Measurements from ENCODE around the gene TIMP3. TPM values are rescaled to one million over a fixed set of nuclear protein-coding genes. Genes with fewer than 3 reads are reported as not detected.

Gene TIMP3
- total RNA-seq, 4 donors from 2014 or later, result 561 to 1,580 (median 897) TPM

DNA sequence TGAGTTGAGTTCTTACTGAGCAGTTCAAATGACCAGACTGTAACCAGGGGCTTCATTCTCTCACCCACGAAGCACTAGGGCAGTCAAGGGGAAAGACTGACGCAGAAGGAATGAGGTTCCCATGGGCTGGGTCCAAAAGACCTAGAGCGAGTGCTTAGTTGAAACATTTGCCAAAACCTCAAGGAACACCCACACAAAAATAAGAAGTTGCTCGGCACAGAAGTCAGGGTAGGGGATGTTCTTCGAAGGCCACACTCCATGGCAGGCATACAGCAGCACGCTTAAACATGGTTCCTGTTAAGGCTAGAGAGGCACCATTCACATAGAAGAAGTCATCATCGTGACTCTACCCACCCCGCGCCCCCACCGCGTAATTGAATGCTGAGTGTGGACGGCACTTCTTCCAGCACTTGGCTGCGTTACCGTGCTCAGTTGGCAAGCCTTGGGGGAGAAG is 52.9 kb downstream of the TIMP3 start:
- ATAC-seq (ENCODE audit: low FRiP score), result no peak
- TF ChIP-seq, protein P1, sequence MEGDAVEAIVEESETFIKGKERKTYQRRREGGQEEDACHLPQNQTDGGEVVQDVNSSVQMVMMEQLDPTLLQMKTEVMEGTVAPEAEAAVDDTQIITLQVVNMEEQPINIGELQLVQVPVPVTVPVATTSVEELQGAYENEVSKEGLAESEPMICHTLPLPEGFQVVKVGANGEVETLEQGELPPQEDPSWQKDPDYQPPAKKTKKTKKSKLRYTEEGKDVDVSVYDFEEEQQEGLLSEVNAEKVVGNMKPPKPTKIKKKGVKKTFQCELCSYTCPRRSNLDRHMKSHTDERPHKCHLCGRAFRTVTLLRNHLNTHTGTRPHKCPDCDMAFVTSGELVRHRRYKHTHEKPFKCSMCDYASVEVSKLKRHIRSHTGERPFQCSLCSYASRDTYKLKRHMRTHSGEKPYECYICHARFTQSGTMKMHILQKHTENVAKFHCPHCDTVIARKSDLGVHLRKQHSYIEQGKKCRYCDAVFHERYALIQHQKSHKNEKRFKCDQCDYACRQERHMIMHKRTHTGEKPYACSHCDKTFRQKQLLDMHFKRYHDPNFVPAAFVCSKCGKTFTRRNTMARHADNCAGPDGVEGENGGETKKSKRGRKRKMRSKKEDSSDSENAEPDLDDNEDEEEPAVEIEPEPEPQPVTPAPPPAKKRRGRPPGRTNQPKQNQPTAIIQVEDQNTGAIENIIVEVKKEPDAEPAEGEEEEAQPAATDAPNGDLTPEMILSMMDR (IDR thresholded peaks at IDR 0.05), result no peak

DNA sequence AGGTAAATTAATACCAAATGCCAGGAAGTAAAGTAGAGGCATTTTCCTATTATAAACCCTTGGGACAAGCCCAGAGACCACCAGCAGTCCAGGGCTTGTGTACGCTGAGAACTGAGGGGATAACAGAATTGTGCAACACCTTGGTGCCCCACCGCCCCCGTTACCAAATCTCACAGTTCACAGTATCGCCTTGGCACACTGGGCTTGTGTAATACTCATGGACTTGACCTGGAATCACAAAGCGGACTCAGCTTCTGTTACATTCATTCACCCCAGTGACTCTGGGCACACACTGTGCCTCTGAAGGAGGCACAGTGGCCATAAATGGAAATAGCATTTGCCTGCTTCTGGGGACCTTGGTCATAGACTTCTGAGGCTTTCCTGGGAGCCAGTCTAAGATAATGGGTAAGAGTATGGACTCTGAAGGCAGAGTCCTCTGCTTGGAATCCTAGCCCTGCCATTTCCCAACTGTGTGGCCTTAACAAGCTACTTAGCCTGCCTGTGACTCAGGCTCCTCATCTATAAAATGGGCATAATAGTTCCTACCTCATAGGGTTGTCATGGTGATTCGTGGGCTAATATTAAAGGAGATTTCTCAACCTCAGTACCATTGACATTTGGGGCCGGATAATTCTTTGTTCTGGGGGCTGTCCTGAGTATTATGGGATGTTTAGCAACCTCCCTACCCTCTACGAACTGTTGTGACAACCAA is 53.7 kb downstream of the TIMP3 start:
- TF ChIP-seq, protein P1 (IDR thresholded peaks at IDR 0.05), result no peak
- ATAC-seq (ENCODE audit: low FRiP score) (no peak), DNase-seq (ENCODE audit: low spot score) (no peak)

More for the DNA sequence above, 52.9 kb downstream of the TIMP3 start:
- no peak for DNase-seq (ENCODE audit: low spot score)

DNA sequence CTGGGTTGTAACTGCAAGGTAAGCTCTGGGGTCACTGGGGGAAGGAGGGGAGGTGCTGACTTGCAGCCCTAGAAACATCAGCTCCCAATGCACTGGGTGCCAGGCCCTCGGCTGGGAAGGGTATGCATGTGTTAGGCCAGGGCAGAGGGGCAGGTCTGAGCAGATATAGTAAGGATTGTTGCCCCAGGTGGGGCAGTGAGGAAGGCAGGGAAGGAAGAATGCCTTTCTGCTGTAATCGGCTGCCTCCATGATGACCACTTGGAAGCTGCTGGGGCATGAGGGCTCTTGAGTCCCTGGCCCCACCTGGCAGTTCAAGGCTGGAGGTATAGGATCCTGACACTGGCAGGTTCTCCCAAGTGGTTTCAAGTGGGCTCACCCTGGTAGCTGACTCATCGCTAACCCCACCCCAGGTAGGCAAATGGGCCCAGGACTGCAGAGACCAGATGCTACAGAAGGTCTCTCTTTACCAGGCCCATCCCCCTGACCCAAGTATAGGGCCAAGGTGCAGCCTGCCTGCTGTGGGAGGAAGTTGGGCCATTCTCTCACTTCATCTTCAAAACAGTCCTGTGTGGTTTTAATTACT is 56.7 kb downstream of the TIMP3 start:
- ATAC-seq (ENCODE audit: low FRiP score), result no peak
- DNase-seq (ENCODE audit: low spot score), result no peak
- TF ChIP-seq, protein P1 (IDR thresholded peaks at IDR 0.05), result no peak

GRCh38 chr22:32858957-32859356 is 57.5 kb downstream of the TIMP3 start:
- no peak for ATAC-seq (ENCODE audit: low FRiP score)
- TF ChIP-seq, protein P1 (IDR thresholded peaks at IDR 0.05), result no peak
- DNase-seq (ENCODE audit: low spot score), result no peak

- DNase-seq (ENCODE audit: low spot score) (no peak), ATAC-seq (ENCODE audit: low FRiP score) (no peak)
- TF ChIP-seq, protein P1 (IDR thresholded peaks at IDR 0.05), result no peak
These were observed 58.2 kb downstream of the TIMP3 start for GRCh38 chr22:32859743-32860142.

DNA sequence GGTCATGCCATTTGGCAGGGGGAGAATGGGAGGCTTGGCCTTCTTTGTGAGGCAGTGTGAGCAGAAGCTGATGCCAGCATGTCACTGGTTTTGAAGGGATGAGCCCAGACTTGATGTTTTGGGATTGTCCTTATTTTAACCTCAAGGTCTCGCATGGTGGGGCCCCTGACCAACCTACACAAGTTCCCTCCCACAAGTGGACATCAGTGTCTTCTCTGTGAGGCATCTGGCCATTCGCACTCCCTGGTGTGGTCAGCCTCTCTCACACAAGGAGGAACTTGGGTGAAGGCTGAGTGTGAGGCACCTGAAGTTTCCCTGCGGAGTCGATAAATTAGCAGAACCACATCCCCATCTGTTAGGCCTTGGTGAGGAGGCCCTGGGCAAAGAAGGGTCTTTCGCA is 59.8 kb downstream of the TIMP3 start:
- no peak for DNase-seq (ENCODE audit: low spot score)
- no peak for ATAC-seq (ENCODE audit: low FRiP score)
- TF ChIP-seq, protein P1 (IDR thresholded peaks at IDR 0.05), result no peak

GRCh38 chr22:32862083-32862482 is 60.6 kb downstream of the TIMP3 start:
- TF ChIP-seq, protein P1 (IDR thresholded peaks at IDR 0.05), result no peak
- no peak for ATAC-seq (ENCODE audit: low FRiP score)
- DNase-seq (ENCODE audit: low spot score), result no peak

All from omental fat pad (tissue), 4 donors.